Activated T-cell treated with anti-CD3 and anti-CD28 coated beads for 1 hour (primary cell): ENCODE results near the gene NAA30.
"Not testable (repeated sequence)": the region's sequence is repeated elsewhere in the genome, so short reads cannot be mapped to it uniquely, and the experiment has no call there.

ENCODE experiments used
- DNase-seq: peaks from one replicate; pipeline ENCODE4 v3.0.0-alpha.2; 2020; ENCODE audit warnings: low read depth

The NAA30 gene

DNA sequence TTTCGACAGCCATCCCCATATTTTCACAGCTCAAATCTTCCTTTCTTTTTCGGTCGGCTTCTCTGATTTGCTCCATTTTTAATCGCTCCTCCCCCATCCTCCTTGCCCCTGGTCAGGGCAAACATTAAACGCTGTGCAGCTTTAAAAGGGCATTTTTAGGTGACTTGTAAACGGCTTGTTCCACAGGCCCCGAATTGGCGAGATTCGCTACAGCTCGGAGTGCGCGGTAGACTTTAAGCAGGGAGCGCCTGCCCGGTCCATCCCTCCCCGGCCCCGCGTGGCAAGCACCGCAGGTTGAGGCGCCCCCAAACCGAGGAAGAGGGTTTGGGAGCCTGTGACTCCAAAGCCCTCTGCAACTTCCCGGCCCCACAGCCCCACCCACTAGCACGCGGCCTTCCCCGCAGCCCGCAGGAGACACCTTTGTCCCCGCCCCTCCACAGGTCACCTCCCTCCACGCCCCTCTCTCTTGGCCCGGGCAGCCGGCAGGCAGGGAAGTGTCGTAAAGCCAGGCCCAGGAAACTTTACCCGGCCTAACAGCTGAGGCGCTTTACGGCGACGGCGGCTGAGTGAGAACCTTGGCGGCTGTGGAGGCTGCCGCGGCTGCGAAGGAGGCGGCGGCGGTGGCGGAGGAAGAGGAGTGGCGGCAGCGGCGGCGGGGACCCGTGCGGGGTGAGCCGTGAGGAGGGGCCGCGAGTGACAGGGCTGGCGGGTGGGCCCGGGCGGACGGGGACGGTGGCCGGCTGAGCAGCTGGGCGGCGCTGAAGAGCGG lies at the start of gene NAA30:
Gene NAA30, plus strand, starts transcription at position 550 of the 769 bp plus-strand sequence. CDS start 372 bp downstream, outside the sequence.
- peak; percentile 84 for DNase-seq

DNA sequence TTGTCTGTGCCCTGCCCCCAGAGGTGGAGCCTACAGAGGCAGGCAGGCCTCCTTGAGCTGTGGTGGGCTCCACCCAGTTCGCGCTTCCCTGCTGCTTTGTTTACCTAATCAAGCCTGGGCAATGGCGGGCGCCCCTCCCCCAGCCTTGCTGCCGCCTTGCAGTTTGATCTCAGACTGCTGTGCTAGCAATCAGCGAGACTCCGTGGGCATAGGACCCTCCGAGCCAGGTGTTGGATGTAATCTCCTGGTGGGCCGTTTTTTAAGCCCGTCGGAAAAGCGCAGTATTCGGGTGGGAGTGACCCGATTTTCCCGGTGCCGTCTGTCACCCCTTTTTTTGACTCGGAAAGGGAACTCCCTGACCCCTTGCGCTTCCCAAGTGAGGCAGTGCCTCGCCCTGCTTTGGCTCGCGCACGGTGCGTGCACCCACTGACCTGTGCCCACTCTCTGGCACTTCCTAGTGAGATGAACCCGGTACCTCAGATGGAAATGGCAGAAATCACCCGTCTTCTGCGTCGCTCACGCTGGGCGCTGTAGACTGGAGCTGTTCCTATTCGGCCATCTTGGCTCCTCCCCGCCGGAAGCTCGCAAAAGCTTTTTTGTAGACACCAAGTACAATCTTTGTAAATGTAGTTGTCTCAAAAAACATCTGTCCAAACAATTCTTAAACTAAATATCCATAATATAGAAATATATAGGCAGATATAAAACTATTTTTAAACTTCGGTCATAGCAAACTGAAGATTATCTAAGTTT lies 46.7 kb upstream of the NAA30 start:
- not testable (repeated sequence) for DNase-seq

DNA sequence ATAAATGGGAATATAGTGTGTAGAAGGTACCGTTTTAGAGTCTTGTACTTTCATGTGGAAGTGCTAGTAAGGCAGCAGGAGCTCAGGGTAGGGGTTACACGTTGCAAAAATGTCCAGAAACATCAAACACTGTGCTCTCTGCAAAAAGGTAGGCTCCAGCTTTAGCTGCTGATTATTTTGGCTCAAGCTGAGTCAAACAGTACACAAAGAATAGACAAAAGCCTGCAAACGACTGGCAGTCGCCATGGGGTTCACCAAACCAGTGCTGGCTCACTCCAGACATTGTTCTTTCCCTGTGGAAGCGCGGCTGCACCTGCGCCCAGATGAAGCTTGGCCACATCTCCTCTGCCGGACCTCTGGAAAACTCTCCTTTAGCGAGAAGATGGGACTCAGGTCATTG lies 45.3 kb upstream of the NAA30 start:
- no peak for DNase-seq

DNA sequence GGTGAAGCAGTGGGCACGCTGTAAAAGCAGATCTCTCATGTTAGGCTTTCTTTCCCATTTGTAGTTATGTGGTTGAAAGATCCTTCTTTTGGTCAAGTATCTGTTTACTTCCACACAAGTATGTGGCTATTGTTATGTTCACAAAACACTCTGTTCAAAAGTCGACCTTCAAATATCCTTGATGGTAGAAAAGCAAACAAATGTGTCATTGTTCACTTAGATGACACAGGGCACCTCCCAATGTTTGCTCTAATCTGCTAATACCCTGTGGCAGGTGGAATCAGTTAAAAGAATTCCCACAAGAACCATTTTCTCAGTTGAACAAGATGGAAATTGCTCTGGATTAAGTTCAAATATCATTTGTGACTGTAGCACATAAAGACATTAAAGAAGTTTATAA lies 43.6 kb upstream of the NAA30 start:
- DNase-seq = no peak

DNA sequence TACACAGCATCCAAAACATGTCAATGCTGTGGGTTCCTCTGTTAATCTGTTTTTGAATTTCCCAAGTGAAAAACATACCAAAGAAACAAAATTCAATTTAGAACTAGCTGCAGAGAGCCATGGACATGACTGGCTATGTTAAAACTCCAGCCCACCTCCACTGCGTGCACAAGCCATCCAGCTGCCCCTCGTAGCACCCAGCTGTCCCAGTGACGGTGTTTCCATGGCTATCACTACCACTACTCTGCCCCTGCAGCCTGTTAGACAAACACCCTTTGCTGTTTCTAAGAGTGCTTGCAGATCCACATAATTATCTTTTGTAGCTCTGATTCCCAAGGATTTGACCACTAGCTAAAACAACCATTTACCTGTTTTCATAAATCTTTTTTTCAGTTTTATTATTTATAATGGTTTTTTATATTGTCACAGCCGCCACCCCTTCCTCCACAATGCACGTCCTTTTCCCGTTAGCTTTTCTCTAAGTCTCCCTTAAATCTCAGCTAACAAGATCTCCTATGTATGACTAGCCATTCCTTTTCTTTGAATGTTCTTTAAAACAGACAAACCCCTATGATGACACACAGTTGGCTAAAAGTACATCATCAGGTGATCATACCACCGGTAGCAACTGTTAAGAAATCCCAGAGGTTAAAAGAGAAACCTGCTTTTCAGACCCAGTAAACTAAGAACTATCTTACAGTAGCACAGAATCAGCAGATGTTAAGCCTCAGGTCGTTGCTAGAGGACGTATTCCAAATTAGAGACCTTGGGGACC lies 37.8 kb upstream of the NAA30 start:
- no peak for DNase-seq

DNA sequence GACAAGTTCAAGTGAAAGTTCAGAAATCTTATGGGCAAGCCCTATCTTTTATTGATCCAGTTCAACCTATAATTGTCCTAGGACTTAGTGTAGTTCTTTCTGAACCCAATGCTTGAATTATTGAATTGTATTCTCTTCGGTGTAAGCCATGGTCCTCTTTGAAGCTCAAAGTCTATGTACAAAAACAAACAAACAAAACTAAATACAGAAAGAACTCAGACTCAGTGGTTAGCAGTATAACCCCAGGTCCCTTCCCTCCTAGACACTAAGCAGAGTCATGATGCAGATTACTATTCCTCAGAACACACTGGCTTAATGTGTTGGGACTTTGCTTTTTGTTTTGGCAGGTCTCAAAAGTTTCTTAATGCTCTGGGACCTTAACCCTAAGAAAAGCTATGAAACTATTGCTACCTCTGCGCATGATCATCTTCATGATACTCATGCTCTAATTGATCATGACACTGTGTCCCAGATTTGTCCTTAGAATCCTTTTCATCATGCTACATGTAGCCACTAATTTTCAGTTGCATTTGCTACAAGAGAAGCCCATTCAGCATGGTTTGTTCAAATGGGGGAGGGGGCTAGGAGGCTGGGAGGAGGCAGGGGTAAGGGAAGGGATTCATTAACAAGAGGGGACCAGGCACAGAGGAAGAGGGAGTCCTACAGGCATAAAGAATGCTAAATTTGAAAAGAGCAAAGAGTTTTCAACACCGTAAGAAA lies 35.1 kb upstream of the NAA30 start:
- no peak for DNase-seq

DNA sequence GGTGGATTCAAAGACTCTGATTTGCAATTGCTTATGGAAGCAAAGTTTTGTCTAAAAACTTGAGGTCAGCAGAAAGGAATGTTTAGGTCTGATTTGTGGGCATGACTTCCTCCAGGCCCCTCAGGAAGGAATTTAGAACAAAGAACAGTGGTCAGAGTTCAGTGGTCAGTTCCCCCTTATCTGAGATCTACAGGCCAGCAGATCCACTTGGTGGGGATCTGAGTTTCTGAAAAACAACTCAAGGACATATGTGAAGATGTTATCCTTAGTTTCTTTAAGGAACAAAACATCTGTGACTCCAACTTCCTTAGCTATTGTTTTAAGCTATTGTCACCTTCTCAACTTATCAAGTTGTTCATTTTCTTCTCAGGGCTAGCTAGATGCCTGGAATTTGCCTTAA lies 28.0 kb upstream of the NAA30 start:
- no peak for DNase-seq

DNA sequence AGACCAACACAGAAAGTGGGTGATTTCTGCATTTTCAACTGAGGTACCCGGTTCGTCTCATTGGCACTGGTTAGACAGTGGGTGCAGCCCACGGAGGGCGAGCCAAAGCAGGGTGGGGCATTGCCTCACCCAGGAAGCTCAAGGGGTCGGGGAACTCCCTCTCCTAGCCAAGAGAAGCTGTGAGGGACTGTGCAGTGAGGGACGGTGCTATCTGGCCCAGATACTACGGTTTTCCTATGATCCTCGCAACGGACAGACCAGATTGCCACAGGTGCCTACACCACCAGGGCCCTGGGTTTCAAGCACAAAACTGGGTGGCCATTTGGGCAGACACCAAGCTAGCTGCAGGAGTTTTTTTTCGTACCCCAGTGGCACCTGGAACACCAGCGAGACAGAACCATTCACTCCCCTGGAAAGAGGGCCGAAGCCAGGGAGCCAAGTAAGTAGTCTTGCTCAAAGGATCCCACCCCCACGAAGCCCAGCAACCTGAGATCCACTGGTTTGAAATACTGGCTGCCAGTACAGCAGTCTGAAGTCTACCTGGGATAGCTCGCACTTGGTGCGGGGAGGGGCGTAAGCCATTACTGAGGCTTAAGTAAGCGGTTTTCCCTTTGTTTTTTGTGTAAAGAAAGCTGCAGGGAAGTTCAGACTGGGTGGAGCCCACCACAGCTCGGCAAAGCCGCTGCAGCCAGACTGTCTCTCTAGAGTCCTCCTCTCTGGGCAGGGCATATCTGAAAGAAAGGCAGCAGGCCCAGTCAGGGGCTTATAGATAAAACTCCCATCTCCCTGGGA lies 25.5 kb upstream of the NAA30 start:
- DNase-seq = no peak

DNA sequence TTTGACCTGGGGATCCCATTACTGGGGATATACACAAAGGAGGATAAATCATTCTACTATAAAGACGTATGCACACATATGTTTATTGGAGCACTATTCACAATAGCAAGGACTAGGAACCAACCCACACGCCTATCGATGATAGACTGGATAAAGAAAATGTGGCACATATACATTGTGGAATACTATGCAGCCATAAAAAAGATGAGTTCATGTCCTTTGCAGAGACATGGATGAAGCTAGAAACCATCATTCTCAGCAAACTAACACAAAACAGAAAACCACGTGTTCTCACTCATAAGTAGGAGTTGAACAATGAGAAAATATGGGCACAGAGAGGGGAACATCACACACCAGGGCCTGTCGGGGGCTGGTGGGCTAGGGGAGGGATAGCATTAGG lies 20.2 kb upstream of the NAA30 start:
- not testable (repeated sequence) for DNase-seq

DNA sequence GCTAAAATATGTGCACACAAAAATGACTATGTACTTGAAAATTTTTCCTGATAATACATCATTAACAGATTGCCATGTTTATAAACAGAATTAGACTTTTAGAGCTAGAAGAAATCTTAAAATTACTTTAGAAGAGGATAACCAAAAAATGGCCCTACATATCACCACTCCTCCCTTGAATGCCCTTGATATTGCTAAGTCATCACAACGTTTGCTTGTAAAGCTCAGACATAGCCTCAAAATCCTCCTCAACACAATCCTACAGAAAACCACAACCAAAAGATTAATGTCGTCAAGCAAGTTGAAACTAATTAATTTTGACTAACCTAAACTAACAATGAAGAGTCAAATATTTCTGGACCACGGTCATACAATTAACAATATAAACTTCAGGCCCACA lies 19.4 kb upstream of the NAA30 start:
- DNase-seq = no peak

DNA sequence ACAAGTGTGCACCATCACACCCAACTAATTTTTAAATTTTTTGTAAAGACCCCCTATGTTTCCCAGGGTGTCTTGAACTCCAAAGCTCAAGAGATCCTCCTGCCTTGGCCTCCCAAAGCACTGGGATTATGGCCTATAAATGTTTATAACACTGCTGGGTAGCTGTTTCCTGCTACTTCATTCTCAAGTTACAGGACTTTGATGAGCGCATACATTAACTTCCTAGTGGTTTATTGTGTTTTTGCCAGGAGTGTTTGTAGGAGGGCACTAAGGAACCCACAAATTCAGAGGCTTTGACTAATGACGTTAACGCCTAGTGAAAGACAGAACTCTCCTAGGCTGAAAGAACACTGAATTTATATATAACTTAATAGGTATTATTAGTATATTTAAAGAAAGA lies 15.2 kb upstream of the NAA30 start:
- no peak for DNase-seq

DNA sequence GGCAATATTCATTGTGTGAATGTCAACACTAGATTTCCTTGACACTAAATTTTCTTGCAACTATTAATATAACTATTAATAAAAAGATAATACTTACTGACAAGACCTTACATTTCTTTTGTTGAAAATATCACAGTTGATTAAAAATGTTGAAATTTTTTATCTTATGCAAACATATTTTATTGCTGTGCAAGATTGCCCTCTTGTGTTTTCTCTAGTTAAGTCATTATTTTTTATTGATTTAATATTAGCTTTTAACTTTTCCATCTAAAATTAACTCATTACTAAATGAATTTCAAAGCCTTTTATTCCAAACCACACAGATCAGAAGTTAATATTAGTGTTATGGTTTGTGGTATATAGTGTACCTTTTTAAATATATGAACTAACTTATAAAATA lies 11.7 kb upstream of the NAA30 start:
- no peak for DNase-seq

DNA sequence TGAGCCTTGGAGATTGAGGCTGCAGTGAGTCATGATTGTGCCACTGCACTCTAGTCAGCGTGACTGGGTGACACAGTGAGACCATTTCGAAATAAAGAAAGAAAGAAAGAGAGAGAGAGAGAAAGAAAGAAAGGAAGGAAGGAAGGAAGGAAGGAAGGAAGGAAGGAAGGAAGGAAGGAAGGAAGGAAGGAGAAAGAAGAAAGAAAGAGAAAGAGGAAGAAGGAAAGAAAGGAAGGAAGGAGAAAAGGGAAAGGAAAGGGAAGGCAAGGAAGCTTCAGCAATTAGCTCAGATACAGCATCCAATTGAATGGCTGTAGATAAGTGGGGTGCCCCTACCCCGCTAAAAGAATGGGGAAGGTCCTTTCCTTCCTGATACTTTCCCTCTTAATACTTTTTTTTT lies 9.5 kb upstream of the NAA30 start:
- DNase-seq = no peak

DNA sequence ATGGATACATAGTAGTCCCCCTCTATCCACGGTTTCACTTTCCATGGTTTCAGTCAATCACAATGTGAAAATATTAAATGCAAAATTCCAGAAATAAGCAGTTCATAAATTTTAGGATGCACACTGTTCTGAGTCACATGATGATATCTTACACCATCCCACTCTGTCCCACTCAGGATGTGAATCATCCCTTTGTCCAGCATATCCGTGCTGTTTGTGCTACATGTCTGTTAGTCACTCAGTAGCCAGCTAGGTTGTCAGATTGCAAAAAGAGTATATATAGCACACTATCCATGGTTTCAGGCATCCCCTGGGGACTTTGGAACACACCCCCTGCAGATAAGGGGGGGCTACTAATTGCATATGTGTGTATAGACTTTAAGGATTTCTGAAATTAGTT lies 8.1 kb upstream of the NAA30 start:
- no peak for DNase-seq

DNA sequence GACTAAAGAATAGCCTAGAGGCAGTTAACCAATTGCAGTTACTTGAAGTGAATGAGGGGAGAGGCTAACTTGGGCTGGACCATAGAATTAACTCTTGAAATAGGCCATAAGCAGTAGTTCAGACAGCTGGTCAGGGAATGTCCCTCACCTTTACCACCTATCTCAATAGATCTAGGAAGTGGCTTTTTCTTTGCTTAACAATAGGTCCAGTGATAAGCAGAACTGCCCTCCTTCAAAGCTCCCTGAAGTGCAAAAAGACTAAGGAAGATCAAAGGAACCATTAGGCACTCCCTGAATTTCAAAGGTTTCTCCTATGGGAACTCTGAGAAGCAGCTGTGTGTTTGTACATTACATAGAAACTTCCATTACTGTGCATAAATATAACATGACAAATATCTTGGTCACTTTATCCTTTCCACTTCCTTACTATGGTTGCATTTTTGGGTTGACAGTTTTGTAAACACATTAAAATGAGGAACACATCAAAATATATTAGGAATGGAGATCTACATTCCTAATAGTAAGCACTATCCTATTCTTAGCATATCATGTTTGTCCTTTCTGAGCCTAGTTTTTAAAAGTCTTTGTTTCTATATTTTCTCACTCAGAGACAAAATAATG lies 7.2 kb upstream of the NAA30 start:
- no peak for DNase-seq

DNA sequence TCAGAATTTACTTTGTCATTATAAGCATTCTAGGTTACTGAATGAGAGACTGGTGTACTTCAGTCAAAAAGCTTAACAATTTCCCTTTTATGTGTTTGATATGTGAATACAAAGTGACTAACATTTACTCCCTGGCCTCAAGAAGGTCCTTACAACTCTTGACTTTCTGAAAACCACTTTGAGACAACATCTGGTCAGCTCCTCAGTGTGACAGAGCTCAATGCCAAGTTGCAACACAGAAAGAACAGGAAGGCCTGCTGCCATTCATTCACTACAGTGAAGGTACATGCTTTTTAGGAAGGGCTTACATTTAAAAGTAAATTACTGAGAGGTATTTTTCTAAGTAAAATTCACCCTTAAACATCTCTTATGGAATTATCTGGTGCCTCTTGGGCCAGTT lies 2.3 kb upstream of the NAA30 start:
- DNase-seq = no peak

DNA sequence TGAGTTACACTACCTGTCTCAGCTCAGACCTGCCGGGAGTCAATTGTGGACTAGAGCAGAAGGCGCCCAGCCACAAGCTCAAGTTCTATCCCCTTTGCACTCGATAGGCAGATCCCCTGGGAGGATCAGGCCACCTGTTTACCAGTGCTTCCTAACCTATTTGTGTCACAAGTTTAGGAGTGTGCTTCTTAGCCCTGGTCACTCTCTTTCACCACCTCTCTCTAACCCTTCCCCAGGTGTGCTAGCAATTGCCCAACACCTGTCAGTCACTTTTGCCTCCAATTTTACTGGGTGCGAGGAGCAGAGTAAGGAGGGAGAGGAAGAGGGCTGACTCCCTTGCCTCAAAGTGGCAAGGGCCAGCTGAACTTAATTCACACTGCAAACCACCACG lies 745 bp upstream of the NAA30 start:
- DNase-seq = no peak

DNA sequence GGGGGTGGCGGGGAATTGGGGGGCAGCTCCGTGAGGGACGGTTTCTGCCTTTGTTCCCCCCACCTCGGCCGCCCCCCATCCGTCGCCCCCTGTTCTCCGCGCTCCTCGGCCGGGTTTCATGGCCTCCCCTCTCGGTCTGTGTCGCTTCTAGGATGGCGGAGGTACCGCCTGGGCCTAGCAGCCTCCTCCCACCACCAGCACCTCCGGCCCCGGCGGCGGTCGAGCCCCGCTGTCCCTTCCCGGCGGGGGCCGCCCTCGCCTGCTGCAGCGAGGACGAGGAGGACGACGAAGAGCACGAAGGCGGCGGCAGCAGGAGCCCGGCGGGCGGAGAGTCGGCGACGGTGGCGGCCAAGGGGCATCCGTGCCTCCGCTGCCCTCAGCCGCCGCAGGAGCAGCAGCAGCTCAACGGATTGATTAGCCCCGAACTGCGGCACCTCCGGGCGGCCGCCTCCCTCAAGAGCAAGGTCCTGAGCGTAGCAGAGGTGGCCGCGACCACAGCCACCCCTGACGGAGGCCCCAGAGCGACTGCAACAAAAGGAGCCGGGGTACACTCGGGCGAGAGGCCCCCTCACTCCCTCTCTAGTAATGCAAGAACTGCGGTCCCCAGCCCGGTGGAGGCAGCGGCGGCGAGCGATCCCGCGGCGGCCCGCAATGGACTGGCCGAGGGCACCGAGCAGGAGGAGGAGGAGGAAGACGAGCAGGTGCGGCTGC lies 575 bp downstream of the NAA30 start:
- DNase-seq = peak; percentile 16

DNA sequence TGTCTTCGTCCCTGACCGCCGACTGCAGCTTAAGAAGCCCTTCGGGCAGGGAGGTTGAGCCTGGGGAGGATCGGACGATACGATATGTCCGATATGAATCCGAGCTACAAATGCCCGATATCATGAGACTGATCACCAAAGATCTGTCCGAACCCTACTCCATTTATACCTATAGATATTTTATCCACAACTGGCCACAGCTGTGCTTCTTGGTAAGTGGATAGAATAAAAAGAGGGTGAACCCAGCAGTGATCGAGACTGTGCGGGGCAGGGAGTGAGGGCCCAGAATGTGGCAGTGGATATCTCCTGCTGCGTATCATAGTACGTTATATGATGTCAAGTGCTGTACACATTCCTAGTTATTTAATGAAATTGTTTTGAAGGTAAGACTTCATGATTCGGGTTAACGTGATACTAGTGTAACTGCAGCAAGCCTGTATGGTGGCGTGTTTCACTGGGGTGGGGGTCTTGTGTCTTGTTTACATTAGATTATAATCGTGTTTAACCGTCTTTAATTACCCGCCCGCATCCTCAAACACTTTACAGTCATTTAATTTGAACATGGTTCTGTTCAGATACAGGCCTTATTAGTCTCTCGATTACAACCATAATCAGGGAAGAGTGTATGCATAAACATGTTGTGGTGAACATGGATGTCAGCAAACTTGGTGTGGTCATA lies 1.3 kb downstream of the NAA30 start:
- no peak for DNase-seq

DNA sequence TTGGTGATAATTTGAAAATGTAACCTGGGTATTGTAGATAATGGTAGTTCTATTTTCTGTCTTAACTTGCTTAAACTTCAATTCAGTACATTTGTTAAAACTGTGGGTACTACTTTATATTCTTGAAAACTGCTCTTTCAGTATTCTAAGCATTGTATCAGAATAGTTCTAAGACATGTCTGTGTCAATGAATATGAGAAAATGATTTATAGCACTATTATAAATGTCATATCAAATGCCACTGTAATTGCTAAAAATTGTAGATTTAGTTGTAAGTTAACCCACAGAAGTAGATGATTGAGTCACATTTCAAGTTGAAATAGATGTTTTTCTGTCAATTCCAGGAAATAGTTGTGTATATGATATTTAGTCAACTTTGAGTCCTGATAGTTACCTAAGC lies 2.4 kb downstream of the NAA30 start:
- DNase-seq = no peak
